ENCODE data around the gene UBL3.

The UBL3 gene

GRCh38 chr13:29808264-29808663 is 42.2 kb downstream of the UBL3 start:
- no peak overlapping the region for H4K12ac ChIP-seq (ENCODE audit: low read depth, low read length)
- H3K27ac ChIP-seq (ENCODE audit: low read depth, low read length), result no peak overlapping the region
- H3K79me2 ChIP-seq (ENCODE audit: control insufficient read depth, insufficient read depth, low read length, poor library complexity), result peaks cover 2% of the 10 kb centered on the region

GRCh38 chr13:29805994-29806979 is 44.1 kb downstream of the UBL3 start:
- no peak overlapping the region for H2BK12ac ChIP-seq (ENCODE audit: low read length)
- no peak overlapping the region for H2AK5ac ChIP-seq (ENCODE audit: low read length)

More at GRCh38 chr13:29808264-29808663, 42.2 kb downstream of the UBL3 start:
- Histone ChIP-seq H4K91ac (ENCODE audit: low read depth, low read length) (no peak overlapping the region), H2BK12ac (ENCODE audit: low read length) (no peak overlapping the region), H3K27me3 (ENCODE audit: insufficient read depth, low read length) (no peaks in the 10 kb centered on the region), H3K14ac (ENCODE audit: low read length) (no peak overlapping the region), H2BK120ac (ENCODE audit: insufficient read depth, low read length, poor library complexity) (no peak overlapping the region), H3K4me2 (ENCODE audit: low read length) (no peak overlapping the region), H2AK5ac (ENCODE audit: low read length) (no peak overlapping the region), H3K9me3 (ENCODE audit: insufficient read depth, low read depth, low read length) (no peaks in the 10 kb centered on the region), H3K9ac (ENCODE audit: low read length) (no peak overlapping the region), H2BK5ac (ENCODE audit: low read depth, low read length, poor library complexity) (no peak overlapping the region), H4K8ac (ENCODE audit: low read depth, low read length) (no peak overlapping the region), H2AFZ (ENCODE audit: insufficient read depth, low read length, poor library complexity) (no peak overlapping the region), H3K4me1 (ENCODE audit: control insufficient read depth in 1 of 2, insufficient read depth in 2 of 2, low read length in 2 of 2) (peaks cover 0 to 2% of the 10 kb centered on the region in 2 experiments), H3K36me3 (ENCODE audit: control insufficient read depth in 1 of 2, insufficient read depth in 2 of 2, low read length in 2 of 2) (no peaks in the 10 kb centered on the region), H3K4ac (ENCODE audit: low read depth, low read length) (no peak overlapping the region), H3K4me3 (ENCODE audit: low read depth, low read length) (no peak overlapping the region), H3K18ac (ENCODE audit: low read length) (no peak overlapping the region), H3K79me1 (ENCODE audit: low read length) (no peaks in the 10 kb centered on the region), H3K23ac (ENCODE audit: low read length) (no peak overlapping the region)
- no peak for DNase-seq

GRCh38 chr13:29803221-29803620 is 47.2 kb downstream of the UBL3 start:
- no peak overlapping the region for H3K27ac ChIP-seq (ENCODE audit: low read depth, low read length)
- no peak for DNase-seq
- H4K8ac ChIP-seq (ENCODE audit: low read depth, low read length), result no peak overlapping the region
- no peaks in the 10 kb centered on the region for H3K79me1 ChIP-seq (ENCODE audit: low read length)
- no peak overlapping the region for H3K9ac ChIP-seq (ENCODE audit: low read length)
- H3K4ac ChIP-seq (ENCODE audit: low read depth, low read length), result peak overlapping the region; percentile 77
- no peak overlapping the region for H4K12ac ChIP-seq (ENCODE audit: low read depth, low read length)
- H3K14ac ChIP-seq (ENCODE audit: low read length), result no peak overlapping the region
- no peak overlapping the region for H2BK120ac ChIP-seq (ENCODE audit: insufficient read depth, low read length, poor library complexity)
- no peak overlapping the region for H2AK5ac ChIP-seq (ENCODE audit: low read length)
- no peaks in the 10 kb centered on the region for H3K9me3 ChIP-seq (ENCODE audit: insufficient read depth, low read depth, low read length)
- H2BK12ac ChIP-seq (ENCODE audit: low read length), result no peak overlapping the region
- no peak overlapping the region for H2BK5ac ChIP-seq (ENCODE audit: low read depth, low read length, poor library complexity)
- no peak overlapping the region for H2AFZ ChIP-seq (ENCODE audit: insufficient read depth, low read length, poor library complexity)
- H3K23ac ChIP-seq (ENCODE audit: low read length), result no peak overlapping the region
- no peak overlapping the region for H4K91ac ChIP-seq (ENCODE audit: low read depth, low read length)
- H3K27me3 ChIP-seq (ENCODE audit: insufficient read depth, low read length), result no peaks in the 10 kb centered on the region
- H3K18ac ChIP-seq (ENCODE audit: low read length), result no peak overlapping the region
- no peaks in the 10 kb centered on the region for H3K36me3 ChIP-seq (ENCODE audit: control insufficient read depth in 1 of 2, insufficient read depth in 2 of 2, low read length in 2 of 2)
- H3K4me2 ChIP-seq (ENCODE audit: low read length), result no peak overlapping the region
- no CpG with 5 or more reads among the region's 3 CpGs for WGBS (ENCODE audit: extremely low coverage, insufficient coverage, insufficient read length)
- H3K79me2 ChIP-seq (ENCODE audit: control insufficient read depth, insufficient read depth, low read length, poor library complexity), result peaks cover 4% of the 10 kb centered on the region
- peaks cover 12 to 19% of the 10 kb centered on the region in 2 experiments for H3K4me1 ChIP-seq (ENCODE audit: control insufficient read depth in 1 of 2, insufficient read depth in 2 of 2, low read length in 2 of 2)
- H3K4me3 ChIP-seq (ENCODE audit: low read depth, low read length), result no peak overlapping the region

More at GRCh38 chr13:29805994-29806979, 44.1 kb downstream of the UBL3 start:
- H3K79me1 ChIP-seq (ENCODE audit: low read length), result no peaks in the 10 kb centered on the region
- H3K79me2 ChIP-seq (ENCODE audit: control insufficient read depth, insufficient read depth, low read length, poor library complexity), result peaks cover 4% of the 10 kb centered on the region
- no peak overlapping the region for H4K12ac ChIP-seq (ENCODE audit: low read depth, low read length)
- no peak overlapping the region for H3K27ac ChIP-seq (ENCODE audit: low read depth, low read length)
- H3K4me2 ChIP-seq (ENCODE audit: low read length), result no peak overlapping the region
- no peaks in the 10 kb centered on the region for H3K9me3 ChIP-seq (ENCODE audit: insufficient read depth, low read depth, low read length)
- H3K23ac ChIP-seq (ENCODE audit: low read length), result no peak overlapping the region
- no peak overlapping the region for H3K18ac ChIP-seq (ENCODE audit: low read length)
- no peak overlapping the region for H2BK120ac ChIP-seq (ENCODE audit: insufficient read depth, low read length, poor library complexity)
- no peak overlapping the region for H4K8ac ChIP-seq (ENCODE audit: low read depth, low read length)
- no peak overlapping the region for H3K9ac ChIP-seq (ENCODE audit: low read length)
- peak overlapping the region; percentile 95 for H3K4ac ChIP-seq (ENCODE audit: low read depth, low read length)
- H3K36me3 ChIP-seq (ENCODE audit: control insufficient read depth in 1 of 2, insufficient read depth in 2 of 2, low read length in 2 of 2), result no peaks in the 10 kb centered on the region
- WGBS (ENCODE audit: extremely low coverage, insufficient coverage, insufficient read length), result no CpG with 5 or more reads among the region's 7 CpGs
- H3K4me3 ChIP-seq (ENCODE audit: low read depth, low read length), result no peak overlapping the region
- H3K4me1 ChIP-seq (ENCODE audit: control insufficient read depth in 1 of 2, insufficient read depth in 2 of 2, low read length in 2 of 2), result peaks cover 6 to 12% of the 10 kb centered on the region in 2 experiments
- no peak overlapping the region for H3K14ac ChIP-seq (ENCODE audit: low read length)
- H4K91ac ChIP-seq (ENCODE audit: low read depth, low read length), result no peak overlapping the region
- no peak for DNase-seq
- H2BK5ac ChIP-seq (ENCODE audit: low read depth, low read length, poor library complexity), result no peak overlapping the region
- no peaks in the 10 kb centered on the region for H3K27me3 ChIP-seq (ENCODE audit: insufficient read depth, low read length)
- H2AFZ ChIP-seq (ENCODE audit: insufficient read depth, low read length, poor library complexity), result no peak overlapping the region

- no peak overlapping the region for H3K18ac ChIP-seq (ENCODE audit: low read length)
- H3K9me3 ChIP-seq (ENCODE audit: insufficient read depth, low read depth, low read length), result no peaks in the 10 kb centered on the region
- H3K36me3 ChIP-seq (ENCODE audit: control insufficient read depth in 1 of 2, insufficient read depth in 2 of 2, low read length in 2 of 2), result no peaks in the 10 kb centered on the region
- peak in 1 of 2 donors; percentile 19 for DNase-seq
- H3K27ac ChIP-seq (ENCODE audit: low read depth, low read length), result no peak overlapping the region
- H2BK5ac ChIP-seq (ENCODE audit: low read depth, low read length, poor library complexity), result no peak overlapping the region
- no CpG with 5 or more reads among the region's 1 CpG for WGBS (ENCODE audit: extremely low coverage, insufficient coverage, insufficient read length)
- no peak overlapping the region for H3K9ac ChIP-seq (ENCODE audit: low read length)
- peaks cover 12 to 19% of the 10 kb centered on the region in 2 experiments for H3K4me1 ChIP-seq (ENCODE audit: control insufficient read depth in 1 of 2, insufficient read depth in 2 of 2, low read length in 2 of 2)
- H3K79me1 ChIP-seq (ENCODE audit: low read length), result no peaks in the 10 kb centered on the region
- H3K4me3 ChIP-seq (ENCODE audit: low read depth, low read length), result no peak overlapping the region
- no peak overlapping the region for H3K4me2 ChIP-seq (ENCODE audit: low read length)
- no peaks in the 10 kb centered on the region for H3K27me3 ChIP-seq (ENCODE audit: insufficient read depth, low read length)
- no peak overlapping the region for H2BK120ac ChIP-seq (ENCODE audit: insufficient read depth, low read length, poor library complexity)
- no peak overlapping the region for H2BK12ac ChIP-seq (ENCODE audit: low read length)
- H2AK5ac ChIP-seq (ENCODE audit: low read length), result no peak overlapping the region
- H3K14ac ChIP-seq (ENCODE audit: low read length), result no peak overlapping the region
- H3K79me2 ChIP-seq (ENCODE audit: control insufficient read depth, insufficient read depth, low read length, poor library complexity), result peaks cover 4% of the 10 kb centered on the region
- no peak overlapping the region for H2AFZ ChIP-seq (ENCODE audit: insufficient read depth, low read length, poor library complexity)
- no peak overlapping the region for H4K8ac ChIP-seq (ENCODE audit: low read depth, low read length)
- no peak overlapping the region for H3K4ac ChIP-seq (ENCODE audit: low read depth, low read length)
- no peak overlapping the region for H4K12ac ChIP-seq (ENCODE audit: low read depth, low read length)
- no peak overlapping the region for H3K23ac ChIP-seq (ENCODE audit: low read length)
- H4K91ac ChIP-seq (ENCODE audit: low read depth, low read length), result no peak overlapping the region
Observed at GRCh38 chr13:29802621-29803020, 47.8 kb downstream of the UBL3 start.

Measured in trophoblast cell (in vitro differentiated cells and primary cell).